ENCODE data around the gene F13A1. TPM values are rescaled to one million over a fixed set of nuclear protein-coding genes. Genes with fewer than 3 reads are reported as not detected.

F13A1 gene
- total and polyA plus RNA-seq, 12 donors, result 10.5 to 481 (median 157) TPM

DNA sequence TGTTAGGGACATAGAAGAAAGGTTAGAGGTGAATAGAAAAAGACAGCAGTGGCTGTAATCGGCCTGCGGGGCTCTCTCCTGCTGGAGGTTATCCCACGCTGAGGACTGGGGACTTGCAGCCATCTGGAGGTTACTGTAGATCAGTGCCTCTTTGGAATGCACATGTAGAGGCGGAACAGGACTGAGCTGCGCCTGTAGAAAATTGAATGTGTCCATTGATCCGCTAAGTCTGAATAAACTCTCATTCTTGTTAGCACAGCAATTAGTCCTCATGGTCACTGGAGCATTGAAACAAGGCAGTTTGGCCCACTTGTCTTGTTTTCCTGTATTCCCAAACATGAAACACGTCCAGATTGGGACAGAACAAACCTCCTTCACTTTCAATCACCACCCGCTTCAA, 46.3 kb upstream of the F13A1 start:
- H3K27ac ChIP-seq, result no peak overlapping the region
- DNase-seq, result no peak
- no peaks in the 10 kb centered on the region for H3K4me1 ChIP-seq (replicated peaks in 1 of 2)
- WGBS, 4 donors, result 64 to 72% (median 67%) methylated on average over 8 of the region's 8 CpGs
- TF ChIP-seq POLR2A (IDR thresholded peaks at IDR 0.05) (no peak), CTCF (IDR thresholded peaks at IDR 0.05) (no peak)
- H3K9me3 ChIP-seq (replicated peaks in 1 of 3), result no peaks in the 10 kb centered on the region
- no peak overlapping the region for H3K4me3 ChIP-seq
- intact Hi-C loops (cut with DNase I), result no loop called here
- no peaks in the 10 kb centered on the region for H3K36me3 ChIP-seq (replicated peaks in 1 of 2)
- no peaks in the 10 kb centered on the region for H3K27me3 ChIP-seq

GRCh38 chr6:6365242-6365641, 44.8 kb upstream of the F13A1 start:
- 76 to 84% (median 82%) methylated on average over 4 of the region's 4 CpGs for WGBS, 4 donors
- H3K27ac ChIP-seq, result no peak overlapping the region
- no peak for TF ChIP-seq POLR2A (IDR thresholded peaks at IDR 0.05)
- DNase-seq, result no peak
- H3K36me3 ChIP-seq (replicated peaks in 1 of 2), result no peaks in the 10 kb centered on the region
- no peaks in the 10 kb centered on the region for H3K27me3 ChIP-seq
- no peaks in the 10 kb centered on the region for H3K4me1 ChIP-seq (replicated peaks in 1 of 2)
- H3K4me3 ChIP-seq, result no peak overlapping the region
- no peaks in the 10 kb centered on the region for H3K9me3 ChIP-seq (replicated peaks in 1 of 3)
- intact Hi-C loops (cut with DNase I), result no loop called here

- intact Hi-C loops (cut with DNase I), result no loop called here
- no peak for DNase-seq
- Histone ChIP-seq H3K9me3 (replicated peaks in 1 of 3) (no peaks in the 10 kb centered on the region), H3K36me3 (replicated peaks in 1 of 2) (no peaks in the 10 kb centered on the region), H3K27ac (no peak overlapping the region), H3K27me3 (no peaks in the 10 kb centered on the region), H3K4me3 (no peak overlapping the region), H3K4me1 (replicated peaks in 1 of 2) (no peaks in the 10 kb centered on the region)
- no peak for TF ChIP-seq CTCF (IDR thresholded peaks at IDR 0.05)
- TF ChIP-seq POLR2A (IDR thresholded peaks at IDR 0.05), result no peak
- 52 to 60% (median 54%) methylated on average over 5 of the region's 5 CpGs for WGBS, 4 donors
These were observed 41.8 kb upstream of the F13A1 start for GRCh38 chr6:6362056-6362840.

DNA sequence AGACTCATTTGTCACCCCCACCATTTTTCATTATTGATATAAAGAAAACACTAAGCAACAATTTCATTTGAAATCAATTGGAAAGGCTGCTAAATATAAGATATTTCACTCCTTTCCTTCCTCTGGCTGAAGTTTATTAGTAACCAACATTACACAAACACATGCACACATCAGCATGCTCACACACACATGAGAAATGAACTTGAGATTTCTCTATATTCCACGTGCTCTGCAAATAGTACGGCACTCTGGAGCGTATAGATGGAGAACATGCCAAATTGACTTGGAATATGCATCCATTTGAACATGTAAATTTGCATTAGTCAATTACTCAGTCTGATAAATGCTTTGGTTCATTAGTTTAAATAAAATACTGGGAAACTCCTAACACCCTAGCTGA, 37.1 kb upstream of the F13A1 start:
- Histone ChIP-seq H3K4me1 (replicated peaks in 1 of 2) (no peaks in the 10 kb centered on the region), H3K27ac (no peak overlapping the region), H3K27me3 (no peaks in the 10 kb centered on the region), H3K9me3 (replicated peaks in 1 of 3) (no peaks in the 10 kb centered on the region), H3K4me3 (no peak overlapping the region), H3K36me3 (replicated peaks in 1 of 2) (no peaks in the 10 kb centered on the region)
- 72 to 85% (median 84%) methylated on average over 3 of the region's 3 CpGs for whole genome bisulfite sequencing, 4 donors
- TF ChIP-seq POLR2A (IDR thresholded peaks at IDR 0.05) (no peak), CTCF (IDR thresholded peaks at IDR 0.05) (no peak)
- intact Hi-C loops (cut with DNase I), result no loop called here
- DNase-seq, result no peak

DNA sequence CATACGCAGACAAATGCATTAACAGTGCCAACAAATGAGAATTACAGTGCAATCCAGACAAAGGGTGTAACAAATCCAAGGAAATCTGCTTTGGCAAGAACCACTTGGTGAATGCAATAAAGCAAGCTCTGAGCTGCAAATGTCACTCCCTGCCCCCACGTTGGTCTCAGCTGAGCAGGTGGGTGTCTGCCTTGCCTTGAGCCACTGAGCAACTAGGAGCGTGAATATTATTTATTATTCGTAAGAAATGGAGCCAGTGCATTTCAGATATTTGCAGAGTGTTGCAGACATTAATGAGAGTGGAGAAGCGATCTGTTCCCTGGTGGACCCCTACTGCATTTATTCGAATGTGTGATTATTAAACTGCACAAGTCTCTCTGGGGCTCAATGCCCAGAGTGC, 36.6 kb upstream of the F13A1 start:
- no peak overlapping the region for H3K27ac ChIP-seq
- 53 to 70% (median 63%) methylated on average over 6 of the region's 6 CpGs for WGBS, 4 donors
- TF ChIP-seq CTCF (IDR thresholded peaks at IDR 0.05) (no peak), POLR2A (IDR thresholded peaks at IDR 0.05) (no peak)
- no peaks in the 10 kb centered on the region for H3K4me1 ChIP-seq (replicated peaks in 1 of 2)
- H3K36me3 ChIP-seq (replicated peaks in 1 of 2), result no peaks in the 10 kb centered on the region
- no peak overlapping the region for H3K4me3 ChIP-seq
- no peaks in the 10 kb centered on the region for H3K9me3 ChIP-seq (replicated peaks in 1 of 3)
- intact Hi-C loops (cut with DNase I), result no loop called here
- DNase-seq, result no peak
- no peaks in the 10 kb centered on the region for H3K27me3 ChIP-seq
